ENCODE data around the gene PUM2. TPM values are rescaled to one million over a fixed set of nuclear protein-coding genes. Genes with fewer than 3 reads are reported as not detected.
A peak's percentile ranks its signal among the peaks of the same experiment; 100 is the strongest.

Gene PUM2
- total and polyA plus RNA-seq, 2 of the 13 experiments (the other 11 are each of a cell fraction or from before 2014, with no cell fraction given), result 69.6 to 69.8 TPM

GRCh38 chr2:20350753-20351554 lies at the start of gene PUM2 (continued):
- TF ChIP-seq, protein P1, sequence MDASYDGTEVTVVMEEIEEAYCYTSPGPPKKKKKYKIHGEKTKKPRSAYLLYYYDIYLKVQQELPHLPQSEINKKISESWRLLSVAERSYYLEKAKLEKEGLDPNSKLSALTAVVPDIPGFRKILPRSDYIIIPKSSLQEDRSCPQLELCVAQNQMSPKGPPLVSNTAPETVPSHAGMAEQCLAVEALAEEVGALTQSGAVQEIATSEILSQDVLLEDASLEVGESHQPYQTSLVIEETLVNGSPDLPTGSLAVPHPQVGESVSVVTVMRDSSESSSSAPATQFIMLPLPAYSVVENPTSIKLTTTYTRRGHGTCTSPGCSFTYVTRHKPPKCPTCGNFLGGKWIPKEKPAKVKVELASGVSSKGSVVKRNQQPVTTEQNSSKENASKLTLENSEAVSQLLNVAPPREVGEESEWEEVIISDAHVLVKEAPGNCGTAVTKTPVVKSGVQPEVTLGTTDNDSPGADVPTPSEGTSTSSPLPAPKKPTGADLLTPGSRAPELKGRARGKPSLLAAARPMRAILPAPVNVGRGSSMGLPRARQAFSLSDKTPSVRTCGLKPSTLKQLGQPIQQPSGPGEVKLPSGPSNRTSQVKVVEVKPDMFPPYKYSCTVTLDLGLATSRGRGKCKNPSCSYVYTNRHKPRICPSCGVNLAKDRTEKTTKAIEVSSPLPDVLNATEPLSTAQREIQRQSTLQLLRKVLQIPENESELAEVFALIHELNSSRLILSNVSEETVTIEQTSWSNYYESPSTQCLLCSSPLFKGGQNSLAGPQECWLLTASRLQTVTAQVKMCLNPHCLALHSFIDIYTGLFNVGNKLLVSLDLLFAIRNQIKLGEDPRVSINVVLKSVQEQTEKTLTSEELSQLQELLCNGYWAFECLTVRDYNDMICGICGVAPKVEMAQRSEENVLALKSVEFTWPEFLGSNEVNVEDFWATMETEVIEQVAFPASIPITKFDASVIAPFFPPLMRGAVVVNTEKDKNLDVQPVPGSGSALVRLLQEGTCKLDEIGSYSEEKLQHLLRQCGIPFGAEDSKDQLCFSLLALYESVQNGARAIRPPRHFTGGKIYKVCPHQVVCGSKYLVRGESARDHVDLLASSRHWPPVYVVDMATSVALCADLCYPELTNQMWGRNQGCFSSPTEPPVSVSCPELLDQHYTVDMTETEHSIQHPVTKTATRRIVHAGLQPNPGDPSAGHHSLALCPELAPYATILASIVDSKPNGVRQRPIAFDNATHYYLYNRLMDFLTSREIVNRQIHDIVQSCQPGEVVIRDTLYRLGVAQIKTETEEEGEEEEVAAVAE (CRISPR knock-in tag; IDR thresholded peaks at IDR 0.05; ENCODE audit: borderline replicate concordance), result 0 out of 2 replicates have a peak, but pooled peaks have one; percentile 22
- peak; percentile 96 for TF ChIP-seq ZNF761 (CRISPR knock-in tag; conservative IDR thresholded peaks at IDR 0.05)
- TF ChIP-seq KDM5B (CRISPR knock-in tag; IDR thresholded peaks at IDR 0.05; ENCODE audit: borderline replicate concordance), result peak; percentile 94
- TF ChIP-seq TRIM22 (IDR thresholded peaks at IDR 0.05), result no peak
- no peak for TF ChIP-seq LRRFIP1 (CRISPR knock-in tag; conservative IDR thresholded peaks at IDR 0.05)
- 0 out of 2 replicates have a peak, but pooled peaks have one; percentile 6 for TF ChIP-seq ZNF33A (CRISPR knock-in tag; IDR thresholded peaks at IDR 0.05; ENCODE audit: borderline replicate concordance)
- TF ChIP-seq RCOR2 (CRISPR knock-in tag; IDR thresholded peaks at IDR 0.05), result peak; percentile 44; the same call in 1 of the 2 replicates
- TF ChIP-seq GATA4 (IDR thresholded peaks at IDR 0.05; ENCODE audit: borderline replicate concordance, low read depth), result peak; percentile 73
- no peak for TF ChIP-seq RFX1 (IDR thresholded peaks at IDR 0.05)
- no peak for TF ChIP-seq EZH2 (conservative IDR thresholded peaks at IDR 0.05; ENCODE audit: low read depth, low read length)
- TF ChIP-seq, protein P2, sequence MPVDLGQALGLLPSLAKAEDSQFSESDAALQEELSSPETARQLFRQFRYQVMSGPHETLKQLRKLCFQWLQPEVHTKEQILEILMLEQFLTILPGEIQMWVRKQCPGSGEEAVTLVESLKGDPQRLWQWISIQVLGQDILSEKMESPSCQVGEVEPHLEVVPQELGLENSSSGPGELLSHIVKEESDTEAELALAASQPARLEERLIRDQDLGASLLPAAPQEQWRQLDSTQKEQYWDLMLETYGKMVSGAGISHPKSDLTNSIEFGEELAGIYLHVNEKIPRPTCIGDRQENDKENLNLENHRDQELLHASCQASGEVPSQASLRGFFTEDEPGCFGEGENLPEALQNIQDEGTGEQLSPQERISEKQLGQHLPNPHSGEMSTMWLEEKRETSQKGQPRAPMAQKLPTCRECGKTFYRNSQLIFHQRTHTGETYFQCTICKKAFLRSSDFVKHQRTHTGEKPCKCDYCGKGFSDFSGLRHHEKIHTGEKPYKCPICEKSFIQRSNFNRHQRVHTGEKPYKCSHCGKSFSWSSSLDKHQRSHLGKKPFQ (CRISPR knock-in tag; IDR thresholded peaks at IDR 0.05; ENCODE audit: insufficient replicate concordance), result peak; percentile 60
- TF ChIP-seq ZNF580 (CRISPR knock-in tag; IDR thresholded peaks at IDR 0.05; ENCODE audit: borderline replicate concordance, low read depth), result peak; percentile 87; the same call in 1 of the 2 replicates
- TF ChIP-seq RELA (CRISPR knock-in tag; IDR thresholded peaks at IDR 0.05), result no peak
- TF ChIP-seq ISL2 (CRISPR knock-in tag; IDR thresholded peaks at IDR 0.05), result peak; percentile 69; the same call in 1 of the 2 replicates
- no peak for TF ChIP-seq LCORL (IDR thresholded peaks at IDR 0.05)
- TF ChIP-seq LCORL (CRISPR knock-in tag; IDR thresholded peaks at IDR 0.05), result peak; percentile 45; the same call in 1 of the 2 replicates
- TF ChIP-seq ZZZ3 (CRISPR knock-in tag; IDR thresholded peaks at IDR 0.05; ENCODE audit: borderline replicate concordance), result peak; percentile 80
- TF ChIP-seq XBP1 (CRISPR knock-in tag; IDR thresholded peaks at IDR 0.05), result peak; percentile 34; the same call in 1 of the 2 replicates
- peak; percentile 82 for TF ChIP-seq ETV5 (CRISPR knock-in tag; IDR thresholded peaks at IDR 0.05; ENCODE audit: borderline replicate concordance)
- TF ChIP-seq NFYB (CRISPR knock-in tag; IDR thresholded peaks at IDR 0.05), result peak; percentile 52
